Duodenal mucosa (tissue), 2 donors: ENCODE results near the gene INSYN2B.
"Not testable (repeated sequence)": the region's sequence is repeated elsewhere in the genome, so short reads cannot be mapped to it uniquely, and the experiment has no call there.

Source experiments
- H3K27ac ChIP-seq: one replicate; pipeline ENCODE4 v1.7.0; 2013; ENCODE audit warnings: low read depth, low read length
- H3K27me3 ChIP-seq, 2 donors: one replicate each; pipeline ENCODE4 v1.7.0; 2013; ENCODE audit warnings: low read length in 2 of 2, control low read depth in 1 of 2; ENCODE audit not compliant: insufficient read depth in 2 of 2, control insufficient read depth in 1 of 2
- H3K36me3 ChIP-seq, 2 donors: one replicate each; pipeline ENCODE4 v1.7.0; 2013; ENCODE audit warnings: low read length in 2 of 2, control low read depth in 1 of 2; ENCODE audit not compliant: insufficient read depth in 2 of 2, control insufficient read depth in 1 of 2
- H3K4me1 ChIP-seq, 2 donors: one replicate each; pipeline ENCODE4 v1.7.0; 2013; ENCODE audit warnings: low read length in 2 of 2, control low read depth in 1 of 2; ENCODE audit not compliant: insufficient read depth in 2 of 2, control insufficient read depth in 1 of 2
- H3K4me3 ChIP-seq, 2 donors: one replicate each; pipeline ENCODE4 v1.7.0; 2013; ENCODE audit warnings: low read length in 2 of 2, low read depth in 1 of 2
- H3K9ac ChIP-seq, 2 donors: one replicate each; pipeline ENCODE4 v1.7.0; 2013; ENCODE audit warnings: low read length in 2 of 2, low read depth in 1 of 2
- H3K9me3 ChIP-seq, 2 donors: one replicate each; pipeline ENCODE4 v1.7.0; 2013; ENCODE audit warnings: low read length in 2 of 2, control low read depth in 1 of 2; ENCODE audit not compliant: control insufficient read depth in 1 of 2

Gene INSYN2B

DNA sequence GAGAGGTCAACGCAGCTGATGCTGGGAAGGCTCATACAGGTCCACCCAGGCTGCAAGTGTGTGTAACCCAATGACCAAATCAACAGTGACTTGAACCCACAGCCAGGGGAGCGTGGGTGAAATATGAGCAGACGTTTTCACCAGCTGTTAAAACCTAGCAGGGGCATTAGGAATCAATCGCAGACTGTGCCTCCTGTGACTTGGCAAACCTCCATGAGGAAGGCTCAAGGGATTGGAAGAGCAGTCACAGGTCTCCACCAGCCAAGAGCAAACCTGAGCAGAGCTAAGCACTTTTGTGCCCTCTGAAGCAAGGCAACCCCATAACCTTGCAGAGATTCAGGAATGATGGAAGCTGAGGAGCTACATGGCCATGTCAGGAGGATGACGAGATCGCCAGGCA is 25.5 kb downstream of the INSYN2B start:
- Histone ChIP-seq H3K4me3 (no peak overlapping the region), H3K27ac (no peak overlapping the region), H3K27me3 (no peaks in the 10 kb centered on the region), H3K9ac (no peak overlapping the region), H3K36me3 (no peaks in the 10 kb centered on the region), H3K9me3 (no peaks in the 10 kb centered on the region), H3K4me1 (no peaks in the 10 kb centered on the region)

GRCh38 chr5:169953196-169953595 is 27.1 kb downstream of the INSYN2B start:
- H3K9ac ChIP-seq, H3K4me3 ChIP-seq, H3K9me3 ChIP-seq, H3K27me3 ChIP-seq, H3K27ac ChIP-seq, H3K36me3 ChIP-seq, H3K4me1 ChIP-seq: not testable (repeated sequence)

GRCh38 chr5:169950333-169950732 is 30.0 kb downstream of the INSYN2B start:
- H3K27ac ChIP-seq, result no peak overlapping the region
- no peak overlapping the region for H3K9ac ChIP-seq
- no peaks in the 10 kb centered on the region for H3K27me3 ChIP-seq
- no peaks in the 10 kb centered on the region for H3K36me3 ChIP-seq
- no peak overlapping the region for H3K4me3 ChIP-seq
- no peaks in the 10 kb centered on the region for H3K4me1 ChIP-seq
- no peaks in the 10 kb centered on the region for H3K9me3 ChIP-seq

- Histone ChIP-seq H3K36me3 (no peaks in the 10 kb centered on the region), H3K27ac (no peak overlapping the region), H3K27me3 (no peaks in the 10 kb centered on the region), H3K4me1 (no peaks in the 10 kb centered on the region), H3K9ac (no peak overlapping the region), H3K4me3 (no peak overlapping the region), H3K9me3 (no peaks in the 10 kb centered on the region)
Observed at GRCh38 chr5:169946743-169947295, 33.5 kb downstream of the INSYN2B start.

- Histone ChIP-seq H3K27me3 (no peaks in the 10 kb centered on the region), H3K36me3 (no peaks in the 10 kb centered on the region), H3K9me3 (no peaks in the 10 kb centered on the region), H3K9ac (no peak overlapping the region), H3K27ac (no peak overlapping the region), H3K4me3 (no peak overlapping the region), H3K4me1 (no peaks in the 10 kb centered on the region)
Observed at GRCh38 chr5:169945831-169946261, 34.4 kb downstream of the INSYN2B start.

GRCh38 chr5:169944922-169945680 is 35.2 kb downstream of the INSYN2B start:
- Histone ChIP-seq H3K4me3 (no peak overlapping the region), H3K9ac (no peak overlapping the region), H3K4me1 (no peaks in the 10 kb centered on the region), H3K36me3 (no peaks in the 10 kb centered on the region), H3K9me3 (no peaks in the 10 kb centered on the region), H3K27ac (no peak overlapping the region), H3K27me3 (no peaks in the 10 kb centered on the region)

DNA sequence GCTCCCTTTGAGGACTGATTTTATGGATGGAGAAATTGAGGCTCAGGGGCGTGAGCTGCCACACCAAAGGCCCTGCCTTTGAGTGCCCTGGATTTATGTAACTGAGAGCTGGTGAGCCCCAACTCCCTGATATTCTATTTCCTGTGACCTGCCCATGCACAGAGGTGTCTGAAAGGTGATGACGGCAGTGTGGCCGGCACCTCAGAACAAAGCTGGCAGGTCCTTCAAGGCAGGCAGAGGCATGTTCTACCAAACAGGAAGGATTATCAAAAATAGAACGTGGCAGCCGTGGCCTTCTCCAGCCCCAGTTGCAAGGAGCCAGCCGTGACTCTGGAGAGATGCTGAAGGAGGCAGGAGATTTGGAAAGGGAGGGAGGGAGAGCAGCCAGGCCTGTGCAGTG is 36.2 kb downstream of the INSYN2B start:
- Histone ChIP-seq H3K36me3 (no peaks in the 10 kb centered on the region), H3K9me3 (no peaks in the 10 kb centered on the region), H3K9ac (no peak overlapping the region), H3K27ac (no peak overlapping the region), H3K4me3 (no peak overlapping the region), H3K4me1 (no peaks in the 10 kb centered on the region), H3K27me3 (no peaks in the 10 kb centered on the region)

GRCh38 chr5:169943026-169943425 is 37.3 kb downstream of the INSYN2B start:
- no peaks in the 10 kb centered on the region for H3K4me1 ChIP-seq
- no peaks in the 10 kb centered on the region for H3K36me3 ChIP-seq
- H3K9ac ChIP-seq, result no peak overlapping the region
- no peaks in the 10 kb centered on the region for H3K27me3 ChIP-seq
- H3K9me3 ChIP-seq, result no peaks in the 10 kb centered on the region
- no peak overlapping the region for H3K4me3 ChIP-seq
- no peak overlapping the region for H3K27ac ChIP-seq

DNA sequence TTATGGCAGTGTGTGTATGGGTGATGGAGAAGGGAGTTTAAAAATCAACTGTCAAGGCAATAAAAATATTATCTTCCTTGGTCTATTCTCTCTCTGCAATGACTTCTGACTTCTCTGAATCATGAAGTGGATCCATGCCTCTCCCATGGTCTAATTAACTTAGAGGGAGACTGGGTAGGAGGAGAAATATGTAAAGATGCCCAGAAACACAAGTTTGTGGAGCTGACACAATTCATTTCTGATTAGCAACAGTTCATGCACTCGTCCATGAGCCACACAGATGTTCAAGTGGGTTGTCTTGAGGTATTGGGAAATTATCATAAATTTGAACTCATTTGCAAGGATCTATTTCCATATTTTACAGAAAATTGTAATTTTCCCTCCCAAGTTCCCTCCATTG is 38.1 kb downstream of the INSYN2B start:
- Histone ChIP-seq H3K27me3 (no peaks in the 10 kb centered on the region), H3K9ac (no peak overlapping the region), H3K4me1 (no peaks in the 10 kb centered on the region), H3K9me3 (no peaks in the 10 kb centered on the region), H3K27ac (no peak overlapping the region), H3K36me3 (no peaks in the 10 kb centered on the region), H3K4me3 (no peak overlapping the region)

- H3K9me3 ChIP-seq, result no peaks in the 10 kb centered on the region
- H3K4me1 ChIP-seq, result no peaks in the 10 kb centered on the region
- no peak overlapping the region for H3K9ac ChIP-seq
- H3K27me3 ChIP-seq, result no peaks in the 10 kb centered on the region
- no peak overlapping the region for H3K27ac ChIP-seq
- H3K4me3 ChIP-seq, result no peak overlapping the region
- no peaks in the 10 kb centered on the region for H3K36me3 ChIP-seq
Observed at GRCh38 chr5:169941542-169941941, 38.8 kb downstream of the INSYN2B start.
